Karpas-422 (cell line): ENCODE data around the gene SAT2. TPM values are rescaled to one million over a fixed set of nuclear protein-coding genes. Genes with fewer than 3 reads are reported as not detected.

Experiments
- DNase-seq: peaks from one replicate; pipeline ENCODE4 v3.0.0-alpha.2; 2015
- H2AFZ ChIP-seq: fragments of 200-600 bp; sonication (generic); 2 replicates; pipeline ENCODE4 v1.6.1; 2014; ENCODE audit warnings: antibody characterized with exemption, low read length, mixed read lengths
- H3K27ac ChIP-seq: fragments of 200-600 bp; sonication (generic); 2 replicates; pipeline ENCODE4 v1.5.1; 2014; ENCODE audit warnings: mild to moderate bottlenecking, low read length, moderate library complexity
- H3K27me3 ChIP-seq: fragments of 200-600 bp; sonication (generic); 2 replicates; pipeline ENCODE4 v1.6.1; 2014; ENCODE audit warnings: low read length, mixed read lengths
- H3K36me3 ChIP-seq: fragments of 200-600 bp; sonication (generic); 2 replicates; pipeline ENCODE4 v1.6.1; 2014; ENCODE audit warnings: low read length, mixed read lengths; ENCODE audit not compliant: insufficient read depth
- H3K4me1 ChIP-seq: fragments of 200-600 bp; sonication (generic); 2 replicates; pipeline ENCODE4 v1.6.1; 2014; ENCODE audit warnings: mild to moderate bottlenecking, low read length, mixed read lengths
- H3K4me2 ChIP-seq: fragments of 200-600 bp; sonication (generic); 2 replicates; pipeline ENCODE4 v1.6.1; 2014; ENCODE audit warnings: low read length, low read depth, mild to moderate bottlenecking; ENCODE audit not compliant: poor library complexity, severe bottlenecking
- H3K4me3 ChIP-seq: fragments of 200-600 bp; sonication (generic); 2 replicates; pipeline ENCODE4 v1.5.1; 2014; ENCODE audit warnings: mild to moderate bottlenecking, antibody characterized with exemption, low read length, mixed read lengths
- H3K79me2 ChIP-seq: fragments of 200-600 bp; sonication (generic); 2 replicates; pipeline ENCODE4 v1.6.1; 2014; ENCODE audit warnings: mild to moderate bottlenecking, low read length, mixed read lengths
- H3K9ac ChIP-seq: fragments of 200-600 bp; sonication (generic); 2 replicates; pipeline ENCODE4 v1.6.0; 2014; ENCODE audit warnings: low read length
- H3K9me2 ChIP-seq: fragments of 200-600 bp; sonication (generic), shearing (Covaris generic); replicated peaks from 2 replicates; pipeline ENCODE4 v1.6.0; 2014; ENCODE audit warnings: mild to moderate bottlenecking, low read length, moderate library complexity; ENCODE audit not compliant: insufficient read depth
- H3K9me3 ChIP-seq: fragments of 300-700, 200-600 bp; sonication (generic); 2 replicates; pipeline ENCODE4 v1.6.1; 2014; ENCODE audit warnings: low read length, mixed read lengths
- H4K20me1 ChIP-seq: fragments of 200-600 bp; sonication (generic); 2 replicates; pipeline ENCODE4 v1.6.1; 2014; ENCODE audit warnings: mild to moderate bottlenecking, antibody characterized with exemption, low read length, low read depth; ENCODE audit not compliant: insufficient read depth
- total RNA-seq: library from RNA; depleted of rRNA; stranded (reverse); fragments of >200 nt; shearing (Covaris generic); gene quantifications from 2 replicates; pipeline ENCODE4 v1.2.3, GENCODE V29; 2014; ENCODE audit warnings: low replicate concordance

SAT2 gene
- total RNA-seq, 1 experiment from 2014 or later, result 36.0 TPM

DNA sequence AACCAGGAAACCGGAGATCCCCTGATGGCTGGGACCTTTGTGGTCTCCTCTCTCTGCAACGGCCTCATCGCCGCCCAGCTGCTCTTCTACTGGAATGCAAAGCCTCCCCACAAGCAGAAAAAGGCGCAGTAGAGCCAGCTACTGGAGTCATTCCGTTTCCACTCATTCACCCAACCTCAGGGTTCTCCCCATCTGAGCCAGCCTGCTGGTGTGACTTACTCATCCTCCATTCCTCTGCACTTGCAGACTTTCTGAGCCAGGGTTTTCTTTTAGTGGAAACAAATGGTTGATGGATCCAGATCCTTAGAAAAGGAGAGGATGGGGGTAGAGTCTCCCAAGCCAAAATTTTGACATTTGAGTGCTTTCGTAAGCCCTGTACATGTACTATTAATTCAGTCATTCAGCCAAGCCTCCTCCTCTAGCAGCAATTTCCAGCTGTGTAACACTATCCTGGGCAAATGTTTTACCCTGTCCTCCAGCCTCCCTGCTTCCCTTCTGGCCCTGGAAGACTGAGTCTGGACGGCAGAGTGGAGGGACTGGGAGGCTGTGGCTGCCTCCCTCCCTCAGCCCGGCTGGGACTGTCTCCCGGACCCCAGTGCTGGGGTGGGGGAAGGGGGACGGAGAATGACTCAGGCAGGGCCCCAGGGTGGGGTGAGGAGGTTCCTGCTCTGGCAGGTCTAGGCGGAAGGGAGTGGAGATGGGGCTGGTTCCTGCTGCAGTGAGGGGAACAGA lies 40.0 kb downstream of the SAT2 start:
- Histone ChIP-seq H3K4me1 (peaks cover 19% of the 10 kb centered on the region), H3K9ac (no peak overlapping the region), H2AFZ (no peak overlapping the region), H4K20me1 (no peaks in the 10 kb centered on the region), H3K4me2 (no peak overlapping the region), H3K36me3 (peaks cover 7% of the 10 kb centered on the region; the same call in 1 of the 2 replicates), H3K27me3 (no peaks in the 10 kb centered on the region), H3K4me3 (no peak overlapping the region), H3K9me3 (no peaks in the 10 kb centered on the region), H3K9me2 (no peaks in the 10 kb centered on the region), H3K27ac (no peak overlapping the region), H3K79me2 (peaks cover 16% of the 10 kb centered on the region)
- no peak for DNase-seq

DNA sequence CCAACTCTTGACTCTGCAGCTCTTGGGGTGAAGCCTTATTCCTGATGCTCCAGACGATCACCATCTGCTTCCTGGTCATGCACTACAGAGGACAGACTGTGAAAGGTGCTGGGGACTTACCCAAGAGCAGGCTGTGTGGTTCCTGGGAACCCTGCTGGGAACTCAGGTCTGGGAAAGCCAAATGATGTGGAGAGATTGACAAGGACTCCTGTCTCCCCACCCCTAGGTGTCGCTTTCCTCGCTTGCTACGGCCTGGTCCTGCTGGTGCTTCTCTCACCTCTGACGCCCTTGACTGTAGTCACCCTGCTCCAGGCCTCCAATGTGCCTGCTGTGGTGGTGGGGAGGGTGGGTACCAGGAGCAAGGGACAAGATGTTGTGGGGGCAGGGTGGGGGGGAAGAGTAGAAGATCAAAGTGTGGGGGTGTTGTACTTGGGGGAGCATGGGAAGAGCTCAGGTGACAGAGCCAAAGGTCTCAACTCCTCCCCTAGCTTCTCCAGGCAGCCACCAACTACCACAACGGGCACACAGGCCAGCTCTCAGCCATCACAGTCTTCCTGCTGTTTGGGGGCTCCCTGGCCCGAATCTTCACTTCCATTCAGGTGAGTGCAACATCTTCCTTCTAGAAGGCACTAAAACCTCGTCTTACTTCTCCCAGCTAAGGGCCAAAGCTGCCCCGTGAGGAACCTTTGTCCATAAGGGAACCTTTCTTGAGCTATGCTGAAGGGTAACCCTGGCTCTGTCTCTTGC lies 40.8 kb downstream of the SAT2 start:
- Histone ChIP-seq H3K9ac (no peak overlapping the region), H3K36me3 (peaks cover 3% of the 10 kb centered on the region; the same call in 1 of the 2 replicates), H2AFZ (no peak overlapping the region), H3K4me2 (no peak overlapping the region), H4K20me1 (no peaks in the 10 kb centered on the region), H3K9me2 (no peaks in the 10 kb centered on the region), H3K27me3 (no peaks in the 10 kb centered on the region), H3K4me3 (no peak overlapping the region), H3K4me1 (peaks cover 21% of the 10 kb centered on the region), H3K79me2 (peaks cover 16% of the 10 kb centered on the region), H3K27ac (no peak overlapping the region), H3K9me3 (no peaks in the 10 kb centered on the region)
- peak; percentile 86 for DNase-seq

DNA sequence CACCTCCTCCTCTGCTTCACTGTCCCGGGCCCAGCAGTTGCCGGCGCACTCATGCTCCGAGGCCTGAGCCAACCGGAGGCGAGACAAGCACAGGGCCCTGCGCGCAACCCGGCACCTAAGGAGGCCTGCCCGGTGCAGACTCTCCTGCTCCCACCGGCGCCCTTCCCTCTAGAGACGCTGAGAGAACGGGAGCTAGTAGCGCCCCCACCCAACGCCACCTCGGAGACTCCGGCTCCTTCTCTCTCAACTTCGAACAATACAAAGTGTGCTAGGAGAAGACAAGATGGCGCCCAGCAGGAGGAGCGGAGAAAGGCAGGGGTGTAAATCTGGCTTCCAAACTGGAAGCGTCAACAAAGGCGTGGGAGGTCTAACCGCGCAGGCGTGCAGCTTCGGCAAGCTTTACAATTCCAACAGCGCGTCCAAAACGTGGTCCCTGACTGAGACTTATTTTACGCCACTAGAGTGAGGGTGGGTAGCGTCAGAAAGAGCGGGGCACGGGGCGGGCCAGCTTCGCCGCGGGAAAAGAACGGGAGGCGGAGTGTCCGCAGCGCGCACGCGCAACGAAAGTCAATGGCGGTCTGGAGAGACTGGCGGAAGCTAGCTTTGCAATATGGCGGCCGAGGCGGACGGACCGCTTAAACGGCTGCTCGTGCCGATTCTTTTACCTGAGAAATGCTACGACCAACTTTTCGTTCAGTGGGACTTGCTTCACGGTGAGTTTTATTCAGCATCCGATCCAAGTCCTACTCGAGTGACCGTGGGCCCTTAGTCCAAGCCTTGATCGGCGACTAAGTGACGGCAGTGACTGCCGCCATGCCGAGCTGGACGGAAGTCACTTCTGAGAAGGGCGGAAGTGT lies 44.1 kb downstream of the SAT2 start, which contains the start of gene MPDU1:
MPDU1 (plus strand) TSS at position 600 of the 857 bp plus-strand sequence; CDS start at position 611, 11 bp downstream.
- Histone ChIP-seq H3K79me2 (peaks cover 16% of the 10 kb centered on the region), H3K27me3 (no peaks in the 10 kb centered on the region), H3K4me3 (peak within 1 kb of the TSS; percentile 89), H3K27ac (peak within 1 kb of the TSS; percentile 89), H3K4me1 (peaks cover 36% of the 10 kb centered on the region), H3K4me2 (peak within 1 kb of the TSS; percentile 94), H4K20me1 (no peaks in the 10 kb centered on the region), H3K9ac (peak within 1 kb of the TSS; percentile 87), H2AFZ (peak within 1 kb of the TSS; percentile 51; the same call in 1 of the 2 replicates), H3K9me3 (no peaks in the 10 kb centered on the region), H3K36me3 (no peaks in the 10 kb centered on the region), H3K9me2 (no peaks in the 10 kb centered on the region)
- DNase-seq, result peak; percentile 98

DNA sequence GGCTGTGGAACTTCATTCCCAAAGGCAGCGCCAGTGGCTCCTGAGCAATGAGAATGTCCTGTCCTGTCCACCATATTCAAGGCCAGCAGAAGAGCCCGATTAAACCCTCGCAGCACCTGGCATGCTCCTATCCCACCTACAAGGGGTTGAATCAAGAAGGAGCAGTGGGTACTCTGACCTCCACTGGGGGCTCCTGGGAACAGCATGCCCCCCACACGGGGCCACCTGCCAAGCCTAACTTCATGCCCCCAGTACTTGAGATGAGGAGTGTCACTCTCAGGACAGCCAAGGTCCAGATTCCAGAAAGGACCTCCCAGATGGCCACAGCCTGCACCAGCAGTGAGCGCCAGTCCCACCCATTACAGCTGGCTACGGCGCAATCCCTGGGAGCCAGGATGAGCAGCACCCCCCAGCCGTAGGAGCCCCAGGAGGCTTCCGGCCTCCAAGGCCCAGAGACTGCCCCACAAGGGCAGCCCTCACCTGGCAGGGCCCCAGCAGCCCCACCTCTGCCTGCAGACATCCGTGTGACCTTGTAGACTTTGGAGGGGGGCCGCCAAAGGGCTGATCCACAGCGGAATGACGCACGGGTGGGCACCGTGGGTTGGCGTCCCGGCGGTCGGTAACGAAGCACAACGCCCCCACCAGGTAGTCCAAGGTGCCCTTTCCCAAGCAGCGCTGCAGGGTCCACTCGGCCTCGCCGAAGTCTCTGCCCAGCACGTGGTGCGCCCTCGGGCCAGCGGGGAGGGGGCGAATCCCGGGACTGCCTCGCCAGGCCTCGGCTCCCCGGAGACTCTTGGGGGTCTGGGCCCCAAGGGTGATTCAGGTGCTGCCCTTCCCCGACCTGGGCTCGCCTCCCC lies 45.0 kb downstream of the SAT2 start:
- H3K79me2 ChIP-seq, result peaks cover 16% of the 10 kb centered on the region
- H3K36me3 ChIP-seq, result peaks cover 4% of the 10 kb centered on the region; the same call in 1 of the 2 replicates
- no peak overlapping the region for H2AFZ ChIP-seq

DNA sequence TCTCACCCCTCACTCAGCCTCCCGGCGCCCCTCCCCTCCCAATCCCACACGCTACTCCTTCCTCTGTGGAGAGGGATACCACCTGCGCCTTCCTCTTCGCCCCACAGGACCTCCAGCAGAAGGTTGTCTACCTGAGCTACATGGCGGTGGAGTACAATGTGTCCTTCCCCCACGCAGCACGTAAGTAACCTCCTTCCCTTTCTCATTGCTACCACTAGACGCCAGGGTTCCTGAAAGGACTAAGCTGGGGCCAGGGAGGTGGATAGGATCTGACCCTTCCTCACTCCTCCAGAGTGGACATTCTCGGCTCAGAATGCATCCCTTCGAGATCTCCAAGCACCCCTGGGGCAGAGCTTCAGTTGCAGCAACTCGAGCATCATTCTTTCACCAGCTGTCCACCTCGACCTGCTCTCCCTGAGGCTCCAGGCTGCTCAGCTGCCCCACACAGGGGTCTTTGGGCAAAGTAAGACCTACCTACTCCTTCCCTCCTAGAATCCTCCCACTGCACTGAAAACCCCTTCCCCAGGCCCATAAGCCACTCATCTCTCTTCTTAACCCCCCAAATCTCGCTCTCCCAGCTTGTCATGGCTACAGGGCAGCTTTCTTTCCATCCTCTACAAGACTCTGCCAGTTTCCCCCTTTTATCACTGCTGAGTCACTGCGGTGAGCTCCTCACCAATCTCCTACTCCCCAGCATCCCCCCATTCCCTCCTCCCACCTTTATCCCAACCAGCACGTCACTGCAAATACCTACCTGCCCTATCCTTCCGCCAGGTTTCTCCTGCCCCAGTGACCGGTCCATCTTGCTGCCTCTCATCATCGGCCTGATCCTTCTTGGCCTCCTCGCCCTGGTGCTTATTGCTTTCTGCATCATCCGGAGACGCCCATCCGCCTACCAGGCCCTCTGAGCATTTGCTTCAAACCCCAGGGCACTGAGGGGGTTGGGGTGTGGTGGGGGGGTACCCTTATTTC lies 46.7 kb downstream of the SAT2 start:
- no peak for DNase-seq
- peaks cover 13% of the 10 kb centered on the region for H3K79me2 ChIP-seq
- H3K27me3 ChIP-seq, result no peaks in the 10 kb centered on the region
- peaks cover 60% of the 10 kb centered on the region for H3K4me1 ChIP-seq
- H3K4me3 ChIP-seq, result no peak overlapping the region
- H3K9me3 ChIP-seq, result no peaks in the 10 kb centered on the region
- H3K9me2 ChIP-seq, result no peaks in the 10 kb centered on the region
- no peak overlapping the region for H2AFZ ChIP-seq
- no peak overlapping the region for H3K9ac ChIP-seq
- peaks cover 15% of the 10 kb centered on the region for H4K20me1 ChIP-seq
- no peak overlapping the region for H3K4me2 ChIP-seq
- H3K27ac ChIP-seq, result no peak overlapping the region
- H3K36me3 ChIP-seq, result peaks cover 22% of the 10 kb centered on the region

More for the DNA sequence above, 45.0 kb downstream of the SAT2 start:
- Histone ChIP-seq H3K4me3 (peak overlapping the region; percentile 89; the same call in 1 of the 2 replicates), H4K20me1 (0 out of 2 replicates have a peak, but pooled peaks cover 3% of the 10 kb centered on the region), H3K27ac (no peak overlapping the region; the same call in 1 of the 2 replicates), H3K9me3 (no peaks in the 10 kb centered on the region), H3K9me2 (no peaks in the 10 kb centered on the region), H3K9ac (peak overlapping the region; percentile 87; the same call in 1 of the 2 replicates), H3K27me3 (no peaks in the 10 kb centered on the region), H3K4me2 (peak overlapping the region; percentile 94), H3K4me1 (peaks cover 43% of the 10 kb centered on the region)
- DNase-seq, result no peak

DNA sequence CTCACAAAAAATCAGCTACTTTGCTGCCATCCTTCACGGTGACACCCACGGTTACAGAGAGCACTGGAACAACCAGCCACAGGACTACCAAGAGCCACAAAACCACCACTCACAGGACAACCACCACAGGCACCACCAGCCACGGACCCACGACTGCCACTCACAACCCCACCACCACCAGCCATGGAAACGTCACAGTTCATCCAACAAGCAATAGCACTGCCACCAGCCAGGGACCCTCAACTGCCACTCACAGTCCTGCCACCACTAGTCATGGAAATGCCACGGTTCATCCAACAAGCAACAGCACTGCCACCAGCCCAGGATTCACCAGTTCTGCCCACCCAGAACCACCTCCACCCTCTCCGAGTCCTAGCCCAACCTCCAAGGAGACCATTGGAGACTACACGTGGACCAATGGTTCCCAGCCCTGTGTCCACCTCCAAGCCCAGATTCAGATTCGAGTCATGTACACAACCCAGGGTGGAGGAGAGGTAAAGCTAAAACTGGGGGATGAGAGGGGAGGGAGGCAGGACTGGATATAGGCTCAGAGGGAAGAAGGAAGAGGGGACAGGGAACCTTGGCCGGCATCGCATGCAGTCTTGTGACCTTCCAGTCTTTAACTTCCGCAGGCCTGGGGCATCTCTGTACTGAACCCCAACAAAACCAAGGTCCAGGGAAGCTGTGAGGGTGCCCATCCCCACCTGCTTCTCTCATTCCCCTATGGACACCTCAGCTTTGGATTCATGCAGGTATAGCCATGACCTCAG lies 47.6 kb downstream of the SAT2 start:
- H3K4me2 ChIP-seq, result no peak overlapping the region
- no peaks in the 10 kb centered on the region for H3K9me2 ChIP-seq
- no peak overlapping the region for H3K4me3 ChIP-seq
- H3K79me2 ChIP-seq, result peaks cover 12% of the 10 kb centered on the region
- DNase-seq, result no peak
- peaks cover 24% of the 10 kb centered on the region for H4K20me1 ChIP-seq
- no peaks in the 10 kb centered on the region for H3K9me3 ChIP-seq
- peak overlapping the region; percentile 52 for H3K9ac ChIP-seq
- H3K27ac ChIP-seq, result peak overlapping the region; percentile 85
- H3K36me3 ChIP-seq, result peaks cover 30% of the 10 kb centered on the region
- no peak overlapping the region for H2AFZ ChIP-seq
- H3K27me3 ChIP-seq, result no peaks in the 10 kb centered on the region
- H3K4me1 ChIP-seq, result peaks cover 67% of the 10 kb centered on the region
